Measurements from ENCODE around the gene MAML2.
A peak's percentile ranks its signal among the peaks of the same experiment; 100 is the strongest.

MAML2 gene

GRCh38 chr11:96036863-96037262 lies 306.1 kb downstream of the MAML2 start:
- DNase-seq (ENCODE audit: low spot score) = no peak

GRCh38 chr11:96035740-96036078 lies 307.3 kb downstream of the MAML2 start:
- no peak for DNase-seq (ENCODE audit: low spot score)

- DNase-seq (ENCODE audit: low spot score) = no peak
Measured at GRCh38 chr11:96035031-96035739, 307.8 kb downstream of the MAML2 start.

GRCh38 chr11:96033599-96033998 lies 309.4 kb downstream of the MAML2 start:
- DNase-seq (ENCODE audit: low spot score) = no peak

- DNase-seq (ENCODE audit: low spot score) = no peak
Measured at GRCh38 chr11:96033095-96033494, 309.9 kb downstream of the MAML2 start.

- no peak for DNase-seq (ENCODE audit: low spot score)
Measured at GRCh38 chr11:96028746-96029145, 314.2 kb downstream of the MAML2 start.

- DNase-seq (ENCODE audit: low spot score) = no peak
Measured at GRCh38 chr11:96027021-96027420, 316.0 kb downstream of the MAML2 start.

- DNase-seq (ENCODE audit: low spot score) = no peak
Measured at GRCh38 chr11:96026310-96026709, 316.7 kb downstream of the MAML2 start.

GRCh38 chr11:96024666-96025065 lies 318.3 kb downstream of the MAML2 start:
- DNase-seq (ENCODE audit: low spot score) = no peak

- DNase-seq (ENCODE audit: low spot score) = no peak
Measured at GRCh38 chr11:96023275-96023674, 319.7 kb downstream of the MAML2 start.

GRCh38 chr11:96021901-96022650 lies 320.9 kb downstream of the MAML2 start:
- DNase-seq (ENCODE audit: low spot score) = no peak

- DNase-seq (ENCODE audit: low spot score) = no peak
Measured at GRCh38 chr11:96019810-96020747, 322.9 kb downstream of the MAML2 start.

GRCh38 chr11:96019281-96019680 lies 323.7 kb downstream of the MAML2 start:
- DNase-seq (ENCODE audit: low spot score) = no peak

- no peak for DNase-seq (ENCODE audit: low spot score)
Measured at GRCh38 chr11:96017856-96018255, 325.1 kb downstream of the MAML2 start.

GRCh38 chr11:96016978-96017502 lies 326.0 kb downstream of the MAML2 start:
- no peak for DNase-seq (ENCODE audit: low spot score)

GRCh38 chr11:96015906-96016565 lies 327.0 kb downstream of the MAML2 start:
- no peak for DNase-seq (ENCODE audit: low spot score)

- peak; percentile 72 for DNase-seq (ENCODE audit: low spot score)
Measured at GRCh38 chr11:96014217-96014616, 328.8 kb downstream of the MAML2 start.

GRCh38 chr11:96013461-96014213 lies 329.4 kb downstream of the MAML2 start:
- no peak for DNase-seq (ENCODE audit: low spot score)

- DNase-seq (ENCODE audit: low spot score) = peak; percentile 51
Measured at GRCh38 chr11:96012086-96012824, 330.7 kb downstream of the MAML2 start.

- no peak for DNase-seq (ENCODE audit: low spot score)
Measured at GRCh38 chr11:96010683-96011082, 332.3 kb downstream of the MAML2 start.
